GM18519 (cell line): ENCODE results near the gene CABP4.

Experiments
- ATAC-seq: cut with Tn5 transposase; IDR thresholded peaks from one replicate; pipeline ENCODE4 v1.9.1; 2021; ENCODE audit warnings: mild to moderate bottlenecking, moderate library complexity; ENCODE audit not compliant: unreplicated experiment, low FRiP score

Gene CABP4

DNA sequence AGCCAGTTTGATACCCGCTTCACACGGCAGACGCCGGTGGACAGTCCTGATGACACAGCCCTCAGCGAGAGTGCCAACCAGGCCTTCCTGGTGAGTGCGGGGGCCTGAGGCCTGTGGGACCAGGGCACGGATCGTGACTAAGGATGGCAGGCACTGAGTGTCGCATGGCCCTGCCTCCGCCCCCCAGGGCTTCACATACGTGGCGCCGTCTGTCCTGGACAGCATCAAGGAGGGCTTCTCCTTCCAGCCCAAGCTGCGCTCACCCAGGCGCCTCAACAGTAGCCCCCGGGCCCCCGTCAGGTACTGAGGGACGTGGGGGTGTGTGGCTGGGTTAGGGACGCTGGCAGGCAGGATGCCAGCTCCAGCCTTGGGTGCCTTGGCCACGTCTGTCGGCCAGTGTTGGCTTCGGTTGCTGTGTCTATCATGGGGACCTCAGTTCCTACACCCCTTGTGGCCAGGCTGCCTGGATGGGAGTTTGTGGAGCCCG lies 20.7 kb upstream of the CABP4 start:
- ATAC-seq = no peak

DNA sequence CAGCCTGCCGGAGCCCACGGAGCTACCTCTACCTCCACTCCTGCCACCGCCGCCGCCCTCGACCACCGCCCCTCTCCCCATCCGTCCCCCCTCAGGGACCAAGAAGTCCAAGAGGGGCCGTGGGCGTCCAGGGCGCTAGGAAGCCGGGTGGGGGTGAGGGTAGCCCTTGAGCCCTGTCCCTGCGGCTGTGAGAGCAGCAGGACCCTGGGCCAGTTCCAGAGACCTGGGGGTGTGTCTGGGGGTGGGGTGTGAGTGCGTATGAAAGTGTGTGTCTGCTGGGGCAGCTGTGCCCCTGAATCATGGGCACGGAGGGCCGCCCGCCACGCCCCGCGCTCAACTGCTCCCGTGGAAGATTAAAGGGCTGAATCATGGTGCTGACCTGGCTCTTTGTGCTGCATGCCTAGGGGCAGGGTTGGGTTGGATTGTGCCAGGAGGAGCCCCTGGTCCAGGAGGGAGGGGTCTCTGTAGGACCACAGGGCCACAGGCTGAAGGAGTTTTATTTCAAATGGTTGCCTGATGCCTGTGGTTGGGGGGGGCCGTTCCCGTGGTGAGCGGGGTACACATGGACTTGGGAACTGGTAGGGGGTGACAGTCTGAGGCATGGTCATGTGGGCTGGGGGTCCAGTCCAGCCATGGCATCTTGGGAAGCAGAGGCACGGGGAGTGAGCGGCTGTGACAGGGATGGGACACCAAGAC lies 20.0 kb upstream of the CABP4 start:
- no peak for ATAC-seq

DNA sequence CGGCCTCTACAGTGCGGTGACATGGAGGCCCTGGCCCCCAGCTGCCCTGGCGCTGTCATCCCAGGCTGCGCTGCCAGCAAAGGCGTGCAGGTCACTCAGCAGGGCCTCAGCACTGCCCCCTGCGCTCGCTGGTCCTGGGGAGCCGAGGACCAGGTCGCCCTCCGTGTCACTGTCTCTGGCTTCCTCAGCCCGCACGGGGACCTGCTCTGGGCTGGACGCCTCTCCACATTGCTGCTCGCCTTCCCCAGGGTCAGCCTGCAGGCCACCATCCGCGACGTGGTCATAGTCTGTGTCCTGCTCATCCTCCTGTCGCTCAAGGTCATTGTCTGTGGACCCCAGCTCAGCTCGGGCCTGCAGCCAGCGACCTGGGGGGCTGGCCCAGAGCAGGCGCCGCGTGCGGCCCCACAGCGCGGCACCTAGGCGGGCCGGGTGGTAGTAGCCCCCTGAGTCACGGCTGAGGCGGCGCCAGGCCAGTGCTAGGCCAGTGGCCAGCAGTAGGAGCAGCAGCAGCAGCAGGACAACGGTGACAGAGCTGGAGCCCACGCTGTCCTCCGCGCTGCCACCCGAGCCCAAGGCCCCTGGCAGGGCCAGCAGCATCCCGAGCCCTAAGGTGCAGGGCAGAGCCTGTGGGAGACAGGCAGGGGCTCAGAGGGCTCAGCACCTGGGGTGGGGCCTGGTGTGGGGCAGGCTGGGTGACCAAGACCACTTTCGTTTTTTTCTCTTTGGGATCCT lies 19.3 kb upstream of the CABP4 start:
- ATAC-seq = no peak

DNA sequence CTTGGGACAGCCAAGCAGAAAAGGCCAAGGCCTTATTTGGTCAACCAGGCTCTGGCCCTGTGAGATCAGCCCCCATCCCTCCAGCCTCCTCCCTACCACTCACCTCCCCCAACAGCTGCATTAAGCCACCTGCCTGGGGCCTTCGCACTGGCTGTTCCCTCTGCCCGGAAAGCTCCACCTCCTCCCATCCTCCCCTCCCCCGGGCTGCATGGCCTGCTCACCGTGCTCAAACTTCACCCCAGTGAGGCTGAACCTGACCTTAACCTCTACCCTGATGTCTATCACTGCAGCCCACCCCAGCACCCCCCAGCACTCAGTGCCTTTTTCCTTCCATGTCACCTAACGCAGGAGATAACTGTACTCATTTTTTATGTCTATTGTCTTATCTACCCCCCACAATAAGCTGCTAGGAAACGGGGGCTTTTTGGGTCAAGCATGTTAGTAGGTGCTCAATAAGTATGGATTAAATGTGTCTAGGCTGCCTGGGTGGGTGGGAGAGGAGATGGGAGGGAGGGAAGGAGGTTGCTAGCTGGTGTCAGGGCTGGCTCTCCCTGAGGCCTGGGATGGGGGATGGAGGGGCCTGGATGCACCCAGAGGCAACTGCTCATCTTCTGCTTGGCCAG lies 18.6 kb upstream of the CABP4 start:
- ATAC-seq = no peak

- ATAC-seq = no peak
Measured at GRCh38 chr11:67437082-67437808, 17.9 kb upstream of the CABP4 start, which contains the start of gene PTPRCAP. Gene PTPRCAP, minus strand, starts transcription at chr11:67437682. Its CDS starts 63 bp downstream, at chr11:67437619.

- no peak for ATAC-seq
Measured at GRCh38 chr11:67437809-67438157, 17.4 kb upstream of the CABP4 start.

- no peak for ATAC-seq
Measured at GRCh38 chr11:67438158-67438902, 16.8 kb upstream of the CABP4 start.

DNA sequence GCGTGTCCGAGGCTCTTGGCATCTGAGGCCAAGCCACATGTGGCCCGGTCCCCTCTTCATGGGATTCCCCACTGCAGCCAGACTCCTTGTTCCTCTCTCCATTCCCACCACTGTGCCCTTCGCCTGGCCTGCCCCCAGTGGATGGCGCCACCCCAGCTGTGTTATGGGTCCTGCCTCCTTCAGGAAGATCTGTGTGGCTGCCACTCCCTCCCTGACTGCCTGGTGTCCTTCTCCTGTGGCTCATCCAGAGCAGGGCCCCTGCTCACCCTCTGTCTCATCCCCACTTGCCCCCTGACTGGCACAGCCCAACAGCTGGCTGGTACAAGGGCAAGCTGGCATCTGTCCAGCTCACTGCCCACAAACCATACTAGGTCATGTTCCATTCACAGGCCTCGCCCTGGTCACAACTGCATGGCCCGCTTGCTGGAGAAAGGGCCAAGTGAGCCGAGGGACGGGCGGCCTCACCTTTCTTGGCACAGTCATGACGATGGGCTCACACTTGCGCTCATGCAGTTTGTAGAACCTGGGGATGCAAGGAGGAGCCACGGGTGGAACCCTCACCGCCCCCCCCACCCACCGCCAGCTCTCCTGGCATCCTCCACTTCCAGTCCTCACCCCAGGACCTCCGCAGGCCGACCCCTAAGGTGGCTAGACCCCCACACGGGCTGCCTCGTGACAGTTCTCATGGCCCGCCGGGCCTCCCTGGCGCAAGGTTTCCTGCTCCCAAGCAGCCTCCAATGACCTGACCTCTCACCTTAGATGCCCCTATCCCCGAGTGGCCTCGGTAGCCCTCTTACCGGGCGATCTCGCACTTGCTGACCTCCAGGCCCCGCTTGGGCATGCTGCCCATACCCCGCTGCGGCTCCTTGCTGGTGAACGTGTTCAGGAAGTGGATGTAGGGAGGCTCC lies 15.6 kb upstream of the CABP4 start:
- no peak for ATAC-seq

GRCh38 chr11:67440229-67441097 lies 14.7 kb upstream of the CABP4 start:
- ATAC-seq = no peak

DNA sequence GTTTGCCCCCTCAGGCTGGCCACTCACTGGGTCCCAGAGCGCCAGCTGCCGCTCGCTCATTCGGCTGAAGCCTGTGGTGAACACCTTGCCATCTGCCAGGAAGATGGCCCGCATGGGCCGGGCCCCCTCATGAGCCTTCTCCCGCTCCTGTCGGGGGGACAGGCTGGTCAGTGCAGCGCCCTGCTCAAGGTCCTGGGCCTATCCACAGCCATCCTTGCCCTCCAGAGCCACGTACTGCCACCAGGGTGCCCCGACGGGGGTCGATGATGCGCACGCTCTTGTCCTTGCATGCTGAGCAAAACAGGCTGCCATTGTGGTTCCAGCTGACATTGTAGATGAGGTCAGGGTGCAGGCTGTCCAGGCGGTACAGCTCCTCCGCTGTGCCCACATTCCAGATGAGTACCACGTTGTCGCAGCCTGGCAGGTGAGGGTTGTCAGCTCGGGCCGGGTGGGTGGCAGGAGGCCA lies 14.0 kb upstream of the CABP4 start:
- no peak for ATAC-seq

DNA sequence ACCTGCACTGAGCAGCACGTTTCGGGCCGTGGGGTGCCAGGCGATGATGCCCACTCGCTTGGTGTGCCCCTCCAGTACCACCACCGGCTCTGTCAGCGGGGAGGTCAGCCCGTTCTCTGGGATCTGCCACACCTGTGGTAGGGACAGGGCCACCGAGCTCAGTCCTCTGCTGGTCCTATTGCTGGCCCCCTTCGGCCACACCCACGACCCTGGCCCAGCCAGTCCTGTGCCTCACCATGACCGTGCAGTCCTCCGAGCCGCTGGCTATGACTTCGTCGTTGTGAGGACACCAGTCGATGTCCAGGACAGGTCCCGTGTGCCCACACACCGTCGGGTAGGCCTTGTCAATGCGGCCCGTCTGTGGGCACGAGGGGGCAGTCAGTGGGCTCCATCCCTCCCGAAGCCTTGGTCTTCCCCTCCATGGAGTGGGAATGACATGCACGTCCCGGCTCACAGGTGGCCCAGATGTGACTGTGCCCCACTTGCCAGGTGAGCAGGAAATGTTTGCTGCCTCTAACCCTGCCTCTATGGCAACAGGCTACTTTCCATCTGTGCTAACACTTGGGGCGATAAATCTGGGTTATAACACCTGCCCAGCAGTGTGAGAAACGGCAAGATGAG lies 13.3 kb upstream of the CABP4 start:
- no peak for ATAC-seq

DNA sequence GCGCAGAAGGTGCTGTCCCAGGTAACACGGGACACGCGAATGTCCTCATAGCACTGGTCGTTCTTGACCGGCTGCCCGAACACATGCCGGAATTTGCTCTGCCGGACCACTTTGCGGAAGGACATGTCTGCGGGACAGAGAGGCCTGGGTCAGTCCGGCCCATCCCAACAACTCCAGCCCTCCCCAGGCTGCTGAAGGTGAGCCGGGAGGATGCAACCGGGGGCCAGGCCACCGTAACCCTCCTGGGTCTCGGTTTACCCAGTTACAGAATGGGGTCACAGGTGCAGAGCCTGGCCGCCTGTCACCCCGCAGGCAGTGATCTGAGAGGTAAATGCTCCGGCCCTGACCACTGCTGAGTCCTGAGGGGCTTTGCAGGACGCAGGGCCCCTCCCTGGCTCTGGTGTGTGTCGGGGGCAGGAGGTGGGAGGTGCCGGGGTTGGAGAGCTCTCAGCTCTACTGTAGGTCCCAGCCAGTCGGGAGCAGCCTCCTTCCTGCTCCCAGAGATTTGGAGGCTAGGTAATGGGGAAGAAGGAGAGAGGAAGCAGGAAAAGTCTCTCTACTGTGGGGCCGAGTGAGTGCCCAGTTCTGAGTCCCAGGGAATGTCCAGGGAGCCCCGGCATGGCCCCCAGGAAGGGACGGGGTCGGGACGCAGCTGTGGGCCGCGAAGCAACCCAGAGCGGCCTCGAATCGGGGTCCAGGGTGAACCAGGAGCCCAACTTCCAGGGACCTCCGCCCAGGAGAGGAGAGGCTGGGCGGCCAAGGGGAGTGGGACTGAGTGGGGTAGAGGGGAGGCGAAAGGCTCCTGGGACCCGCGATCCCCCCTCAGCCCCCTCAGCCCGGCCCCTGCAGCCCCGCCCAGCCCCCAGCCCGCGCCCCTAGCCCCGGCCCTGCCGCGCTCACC lies 12.4 kb upstream of the CABP4 start:
- ATAC-seq = no peak

- no peak for ATAC-seq
Measured at GRCh38 chr11:67445515-67445914, 9.6 kb upstream of the CABP4 start.

DNA sequence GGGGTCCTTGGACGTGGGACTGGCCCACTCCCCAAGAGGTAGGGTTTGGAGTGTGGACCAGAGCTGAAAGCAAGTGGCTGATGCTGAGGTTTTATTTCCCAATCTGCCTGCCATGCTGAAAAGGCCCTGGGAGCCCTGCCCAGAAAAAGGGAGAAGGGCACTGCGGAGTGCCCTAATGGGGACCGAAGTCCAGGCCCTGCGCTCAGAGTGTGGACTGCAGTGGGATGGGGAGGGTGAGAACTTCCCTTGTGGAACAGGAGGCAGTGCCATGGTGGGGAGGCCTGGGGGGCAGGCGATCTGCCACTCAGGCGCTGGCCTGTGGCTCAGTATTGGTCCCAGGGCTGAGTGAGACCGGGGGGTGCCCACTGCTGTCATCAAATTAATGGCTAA lies 6.9 kb upstream of the CABP4 start:
- no peak for ATAC-seq

GRCh38 chr11:67449116-67449844 lies 5.9 kb upstream of the CABP4 start:
- ATAC-seq = no peak
